Measurements from ENCODE around the gene ANKMY1. TPM values are rescaled to one million over a fixed set of nuclear protein-coding genes. Genes with fewer than 3 reads are reported as not detected.
A peak's percentile ranks its signal among the peaks of the same experiment; 100 is the strongest.

ANKMY1 gene
- total RNA-seq, 2 experiments from 2014 or later: 28.2 to 31.5 TPM

DNA sequence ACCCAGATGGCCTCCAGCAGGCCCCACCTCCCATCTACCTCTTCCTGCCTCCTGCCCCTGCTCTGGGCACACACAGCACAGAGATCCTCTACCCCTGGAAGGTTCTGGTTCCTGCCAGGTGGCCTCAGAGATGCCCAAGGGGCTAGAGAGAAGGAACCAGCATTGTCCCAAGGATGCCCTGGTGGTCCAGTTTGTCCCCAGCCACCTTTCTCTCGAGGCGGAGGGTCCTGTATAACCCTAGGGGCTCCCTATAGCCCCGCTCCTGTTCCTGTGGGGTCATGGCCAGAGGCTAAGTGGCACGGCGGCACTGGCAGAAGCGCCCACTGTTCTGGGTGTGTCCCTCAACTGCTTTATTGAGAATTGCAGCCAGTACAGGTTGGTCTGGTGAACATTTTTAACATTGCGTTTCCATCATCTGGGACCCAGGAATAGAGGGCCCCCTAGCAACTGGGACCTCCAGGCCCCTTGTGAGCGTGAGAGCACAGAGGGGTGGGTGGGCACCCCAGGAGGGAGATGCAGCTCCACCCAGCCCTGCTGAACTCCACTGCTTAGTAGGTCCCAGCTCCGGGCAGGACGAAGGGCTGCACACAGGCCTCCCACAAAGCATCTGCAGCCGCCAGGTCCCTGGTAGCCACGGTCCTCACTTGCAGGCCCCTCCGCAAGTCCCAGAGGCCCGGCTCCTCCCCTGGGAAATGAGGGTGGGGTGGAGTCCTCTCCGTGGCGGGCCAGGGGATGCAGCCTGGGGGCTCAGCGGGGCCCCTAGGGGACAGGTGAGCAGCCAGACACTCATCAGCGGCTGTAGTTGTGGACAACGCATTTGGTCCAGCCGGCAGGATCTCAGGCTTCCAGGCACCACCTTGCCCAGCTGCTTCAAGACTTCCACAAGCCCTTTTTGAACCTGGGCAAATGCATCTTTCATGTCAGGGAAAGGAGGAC is 89.2 kb downstream of the ANKMY1 start:
- ChIA-PET POLR2A (no interaction called here), CTCF (no interaction called here)
- Mint-ChIP-seq H3K4me3 (no peak overlapping the region), H3K9me3 (peaks cover 11% of the 10 kb centered on the region), H3K4me1 (no peaks in the 10 kb centered on the region), H3K36me3 (ENCODE audit: low read depth) (peaks cover 3% of the 10 kb centered on the region), H3K27ac (no peak overlapping the region), H3K27me3 (no peaks in the 10 kb centered on the region)
- no peak for DNase-seq

DNA sequence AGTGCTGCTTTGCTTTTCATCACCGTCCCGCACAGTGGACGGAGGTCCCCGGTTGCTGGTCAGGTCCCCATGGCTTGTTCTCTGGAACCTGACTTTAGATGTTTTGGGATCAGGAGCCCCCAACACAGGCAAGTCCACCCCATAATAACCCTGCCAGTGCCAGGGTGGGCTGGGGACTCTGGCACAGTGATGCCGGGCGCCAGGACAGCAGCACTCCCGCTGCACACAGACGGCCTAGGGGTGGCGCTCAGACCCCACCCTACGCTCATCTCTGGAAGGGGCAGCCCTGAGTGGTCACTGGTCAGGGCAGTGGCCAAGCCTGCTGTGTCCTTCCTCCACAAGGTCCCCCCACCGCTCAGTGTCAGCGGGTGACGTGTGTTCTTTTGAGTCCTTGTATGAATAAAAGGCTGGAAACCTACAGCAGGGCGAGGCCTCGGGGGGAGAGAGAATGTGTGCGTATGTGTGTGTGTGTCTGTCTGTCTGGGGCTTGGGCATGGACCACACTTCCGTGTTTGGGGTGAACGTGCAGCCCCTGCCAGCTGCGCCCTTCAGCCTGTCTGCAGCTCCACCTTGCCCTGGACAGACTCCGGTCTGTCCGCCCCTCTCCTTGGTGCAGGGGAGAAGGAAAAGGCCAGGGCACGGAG is 90.0 kb downstream of the ANKMY1 start:
- CTCF ChIA-PET: no interaction called here
- H3K9me3 Mint-ChIP-seq: peaks cover 5% of the 10 kb centered on the region
- POLR2A ChIA-PET: no interaction called here
- no peak overlapping the region for H3K27ac Mint-ChIP-seq
- H3K4me3 Mint-ChIP-seq: no peak overlapping the region
- no peaks in the 10 kb centered on the region for H3K27me3 Mint-ChIP-seq
- no peaks in the 10 kb centered on the region for H3K36me3 Mint-ChIP-seq (ENCODE audit: low read depth)
- peak; percentile 14 for DNase-seq
- H3K4me1 Mint-ChIP-seq: no peaks in the 10 kb centered on the region

DNA sequence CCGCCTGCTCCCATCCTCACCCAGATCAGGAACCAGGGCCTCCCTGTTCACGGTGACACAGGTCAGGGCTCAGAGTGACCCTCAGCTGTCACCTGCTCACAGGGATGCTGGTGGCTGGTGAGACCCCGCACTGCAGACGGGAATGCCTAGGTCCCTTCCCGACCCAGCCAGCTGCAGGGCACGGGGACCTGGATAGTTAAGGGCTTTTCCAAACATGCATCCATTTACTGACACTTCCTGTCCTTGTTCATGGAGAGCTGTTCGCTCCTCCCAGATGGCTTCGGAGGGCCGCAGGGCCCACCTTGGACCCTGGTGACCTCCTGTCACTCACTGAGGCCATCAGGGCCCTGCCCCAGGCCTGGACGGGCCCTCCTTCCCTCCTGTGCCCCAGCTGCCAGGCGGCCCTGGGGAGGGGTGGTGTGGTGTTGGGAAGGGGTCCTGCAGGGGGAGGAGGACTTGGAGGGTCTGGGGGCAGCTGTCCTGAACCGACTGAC is 90.6 kb downstream of the ANKMY1 start:
- Mint-ChIP-seq H3K36me3 (ENCODE audit: low read depth) (no peaks in the 10 kb centered on the region), H3K27me3 (no peaks in the 10 kb centered on the region), H3K27ac (no peak overlapping the region), H3K9me3 (peaks cover 3% of the 10 kb centered on the region), H3K4me3 (no peak overlapping the region), H3K4me1 (no peaks in the 10 kb centered on the region)
- ChIA-PET POLR2A (no interaction called here), CTCF (no interaction called here)
- DNase-seq: peak; percentile 8

DNA sequence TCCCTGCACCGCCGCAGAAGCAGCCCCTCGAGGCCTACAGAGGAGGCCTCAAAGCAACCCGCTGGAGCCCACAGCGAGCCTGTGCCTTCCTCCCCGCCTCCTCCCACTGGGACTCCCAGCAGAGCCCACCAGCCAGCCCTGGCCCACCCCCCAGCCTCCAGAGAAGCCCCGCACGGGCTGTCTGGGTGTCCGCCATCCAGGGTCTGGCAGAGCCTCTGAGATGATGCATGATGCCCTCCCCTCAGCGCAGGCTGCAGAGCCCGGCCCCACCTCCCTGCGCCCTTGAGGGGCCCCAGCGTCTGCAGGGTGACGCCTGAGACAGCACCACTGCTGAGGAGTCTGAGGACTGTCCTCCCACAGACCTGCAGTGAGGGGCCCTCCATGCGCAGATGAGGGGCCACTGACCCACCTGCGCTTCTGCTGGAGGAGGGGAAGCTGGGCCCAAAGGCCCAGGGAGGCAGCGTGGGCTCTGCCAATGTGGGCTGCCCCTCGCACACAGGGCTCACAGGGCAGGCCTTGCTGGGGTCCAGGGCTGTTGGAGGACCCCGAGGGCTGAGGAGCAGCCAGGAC is 91.1 kb downstream of the ANKMY1 start:
- Mint-ChIP-seq H3K4me1 (no peaks in the 10 kb centered on the region), H3K36me3 (ENCODE audit: low read depth) (no peaks in the 10 kb centered on the region), H3K4me3 (no peak overlapping the region), H3K9me3 (peaks cover 3% of the 10 kb centered on the region), H3K27me3 (no peaks in the 10 kb centered on the region), H3K27ac (no peak overlapping the region)
- CTCF ChIA-PET: no interaction called here
- DNase-seq: peak; percentile 9
- POLR2A ChIA-PET: no interaction called here

DNA sequence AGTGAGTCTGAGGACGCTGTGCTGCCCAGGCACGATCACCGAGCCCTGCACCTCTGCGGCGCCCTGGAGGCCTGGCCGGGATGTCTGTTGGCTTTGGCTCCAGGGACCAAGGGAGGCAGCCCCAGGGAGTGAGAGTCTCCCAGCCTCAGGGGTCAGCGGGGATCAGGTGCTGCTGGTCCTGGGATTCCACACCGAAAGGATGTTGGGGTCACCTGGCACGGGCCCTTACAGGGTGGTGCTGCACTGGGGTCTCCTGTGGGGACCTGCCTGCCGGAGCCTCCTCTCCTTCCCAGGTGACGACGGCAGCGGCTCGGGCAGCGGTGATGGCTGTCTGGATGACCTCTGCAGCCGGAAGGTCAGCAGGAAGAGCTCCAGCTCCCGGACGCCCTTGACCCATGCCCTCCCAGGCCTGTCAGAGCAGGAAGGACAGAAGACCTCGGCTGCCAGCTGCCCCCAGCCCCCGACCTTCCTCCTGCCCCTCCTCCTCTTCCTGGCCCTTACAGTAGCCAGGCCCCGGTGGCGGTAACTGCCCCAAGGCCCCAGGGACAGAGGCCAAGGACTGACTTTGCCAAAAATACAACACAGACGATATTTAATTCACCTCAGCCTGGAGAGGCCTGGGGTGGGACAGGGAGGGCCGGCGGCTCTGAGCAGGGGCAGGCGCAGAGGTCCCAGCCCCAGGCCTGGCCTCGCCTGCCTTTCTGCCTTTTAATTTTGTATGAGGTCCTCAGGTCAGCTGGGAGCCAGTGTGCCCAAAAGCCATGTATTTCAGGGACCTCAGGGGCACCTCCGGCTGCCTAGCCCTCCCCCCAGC is 91.8 kb downstream of the ANKMY1 start:
- Mint-ChIP-seq H3K4me3 (no peak overlapping the region), H3K4me1 (no peaks in the 10 kb centered on the region), H3K27me3 (no peaks in the 10 kb centered on the region), H3K9me3 (peaks cover 3% of the 10 kb centered on the region), H3K36me3 (ENCODE audit: low read depth) (no peaks in the 10 kb centered on the region), H3K27ac (no peak overlapping the region)
- no peak for DNase-seq
- ChIA-PET CTCF (no interaction called here), POLR2A (no interaction called here)

DNA sequence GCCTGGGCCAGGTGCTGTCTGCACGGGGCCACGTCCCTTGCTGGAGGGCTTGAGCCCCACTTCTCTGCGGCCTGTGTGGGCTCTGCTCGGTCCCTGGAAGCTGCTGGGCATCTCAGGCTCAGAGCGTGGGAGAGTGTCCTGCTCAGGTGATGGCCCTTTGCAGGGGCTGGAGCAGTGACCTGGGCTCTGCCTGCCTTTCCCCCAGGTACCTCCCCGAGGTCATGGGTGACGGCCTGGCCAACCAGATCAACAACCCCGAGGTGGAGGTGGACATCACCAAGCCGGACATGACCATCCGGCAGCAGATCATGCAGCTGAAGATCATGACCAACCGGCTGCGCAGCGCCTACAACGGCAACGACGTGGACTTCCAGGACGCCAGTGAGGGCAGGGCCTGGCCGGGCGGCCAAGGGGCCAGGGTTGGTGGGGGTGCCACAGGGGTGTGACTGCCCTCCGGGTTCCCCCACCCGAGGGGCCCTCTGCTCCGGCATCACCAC is 92.5 kb downstream of the ANKMY1 start:
- Mint-ChIP-seq H3K27me3 (no peaks in the 10 kb centered on the region), H3K36me3 (ENCODE audit: low read depth) (no peaks in the 10 kb centered on the region), H3K9me3 (peaks cover 3% of the 10 kb centered on the region), H3K27ac (no peak overlapping the region), H3K4me1 (no peaks in the 10 kb centered on the region), H3K4me3 (no peak overlapping the region)
- ChIA-PET CTCF (no interaction called here), POLR2A (no interaction called here)
- peak; percentile 11 for DNase-seq

GRCh38 chr2:240464514-240465241 is 93.1 kb downstream of the ANKMY1 start:
- H3K36me3 Mint-ChIP-seq (ENCODE audit: low read depth): no peaks in the 10 kb centered on the region
- no peak overlapping the region for H3K4me3 Mint-ChIP-seq
- no peak overlapping the region for H3K27ac Mint-ChIP-seq
- no peaks in the 10 kb centered on the region for H3K27me3 Mint-ChIP-seq
- ChIA-PET CTCF (no interaction called here), POLR2A (no interaction called here)
- no peaks in the 10 kb centered on the region for H3K4me1 Mint-ChIP-seq
- H3K9me3 Mint-ChIP-seq: peaks cover 3% of the 10 kb centered on the region
- DNase-seq: peak; percentile 13

- Mint-ChIP-seq H3K4me1 (no peaks in the 10 kb centered on the region), H3K4me3 (no peak overlapping the region), H3K27ac (no peak overlapping the region), H3K27me3 (no peaks in the 10 kb centered on the region), H3K36me3 (ENCODE audit: low read depth) (no peaks in the 10 kb centered on the region), H3K9me3 (no peaks in the 10 kb centered on the region)
- POLR2A ChIA-PET: no interaction called here
- DNase-seq: no peak
- CTCF ChIA-PET: no interaction called here
Measured at GRCh38 chr2:240463866-240464481, 93.8 kb downstream of the ANKMY1 start.

- H3K9me3 Mint-ChIP-seq: no peaks in the 10 kb centered on the region
- CTCF ChIA-PET: no interaction called here
- H3K36me3 Mint-ChIP-seq (ENCODE audit: low read depth): no peaks in the 10 kb centered on the region
- no peak overlapping the region for H3K4me3 Mint-ChIP-seq
- H3K4me1 Mint-ChIP-seq: no peaks in the 10 kb centered on the region
- H3K27ac Mint-ChIP-seq: no peak overlapping the region
- POLR2A ChIA-PET: no interaction called here
- no peaks in the 10 kb centered on the region for H3K27me3 Mint-ChIP-seq
- no peak for DNase-seq
Measured at GRCh38 chr2:240463274-240463865, 94.4 kb downstream of the ANKMY1 start.

- ChIA-PET CTCF (no interaction called here), POLR2A (no interaction called here)
- Mint-ChIP-seq H3K9me3 (no peaks in the 10 kb centered on the region), H3K4me3 (no peak overlapping the region), H3K4me1 (no peaks in the 10 kb centered on the region), H3K27ac (no peak overlapping the region), H3K36me3 (ENCODE audit: low read depth) (no peaks in the 10 kb centered on the region), H3K27me3 (no peaks in the 10 kb centered on the region)
- DNase-seq: no peak
Measured at GRCh38 chr2:240462707-240463273, 95.0 kb downstream of the ANKMY1 start.

DNA sequence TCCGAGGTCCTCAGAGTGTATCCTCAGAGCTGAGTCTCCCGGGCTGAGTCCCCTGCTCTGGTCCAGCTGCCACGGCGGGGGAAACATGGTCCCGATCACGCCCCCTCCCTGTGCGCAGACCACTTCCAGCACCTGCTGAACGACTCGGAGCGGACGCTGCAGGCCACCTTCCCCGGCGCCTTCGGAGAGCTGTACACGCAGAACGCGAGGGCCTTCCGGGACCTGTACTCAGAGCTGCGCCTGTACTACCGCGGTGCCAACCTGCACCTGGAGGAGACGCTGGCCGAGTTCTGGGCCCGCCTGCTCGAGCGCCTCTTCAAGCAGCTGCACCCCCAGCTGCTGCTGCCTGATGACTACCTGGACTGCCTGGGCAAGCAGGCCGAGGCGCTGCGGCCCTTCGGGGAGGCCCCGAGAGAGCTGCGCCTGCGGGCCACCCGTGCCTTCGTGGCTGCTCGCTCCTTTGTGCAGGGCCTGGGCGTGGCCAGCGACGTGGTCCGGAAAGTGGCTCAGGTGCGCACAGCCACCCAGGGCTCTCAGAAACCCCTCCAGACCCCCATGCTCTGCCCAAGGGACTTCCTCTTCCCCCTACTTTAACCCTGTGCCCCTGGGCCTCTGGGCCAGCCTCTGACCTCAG is 95.6 kb downstream of the ANKMY1 start:
- H3K27me3 Mint-ChIP-seq: no peaks in the 10 kb centered on the region
- H3K4me1 Mint-ChIP-seq: no peaks in the 10 kb centered on the region
- no peak overlapping the region for H3K27ac Mint-ChIP-seq
- H3K36me3 Mint-ChIP-seq (ENCODE audit: low read depth): no peaks in the 10 kb centered on the region
- no peaks in the 10 kb centered on the region for H3K9me3 Mint-ChIP-seq
- POLR2A ChIA-PET: no interaction called here
- H3K4me3 Mint-ChIP-seq: no peak overlapping the region
- DNase-seq: no peak
- CTCF ChIA-PET: no interaction called here
